Measurements from ENCODE around the gene PAK2.
A peak's percentile ranks its signal among the peaks of the same experiment; 100 is the strongest.
"Not testable (repeated sequence)": the region's sequence is repeated elsewhere in the genome, so short reads cannot be mapped to it uniquely, and the experiment has no call there.

PAK2 gene
- 107 to 119 reads per million in 2 donors for total RNA-seq

- peak; percentile 87 for DNase-seq
Measured at GRCh38 chr3:196739671-196740480, at the start of gene PAK2. Gene PAK2 (plus strand): TSS chr3:196739857. CDS start chr3:196782647, 42,790 bp downstream.

GRCh38 chr3:196689941-196690660 lies 49.6 kb upstream of the PAK2 start:
- no peak for DNase-seq

GRCh38 chr3:196691386-196691785 lies 48.3 kb upstream of the PAK2 start:
- DNase-seq = no peak

GRCh38 chr3:196694202-196694638 lies 45.4 kb upstream of the PAK2 start:
- DNase-seq = no peak

GRCh38 chr3:196694941-196695848 lies 44.5 kb upstream of the PAK2 start:
- no peak for DNase-seq

- DNase-seq = no peak
Measured at GRCh38 chr3:196695849-196696226, 43.8 kb upstream of the PAK2 start.

- no peak for DNase-seq
Measured at GRCh38 chr3:196697270-196697669, 42.4 kb upstream of the PAK2 start.

GRCh38 chr3:196699749-196700148 lies 39.9 kb upstream of the PAK2 start:
- DNase-seq = no peak

- no peak for DNase-seq
Measured at GRCh38 chr3:196700801-196701200, 38.9 kb upstream of the PAK2 start.

GRCh38 chr3:196706327-196706726 lies 33.3 kb upstream of the PAK2 start:
- DNase-seq = no peak

- no peak for DNase-seq
Measured at GRCh38 chr3:196706731-196707130, 32.9 kb upstream of the PAK2 start.

- no peak for DNase-seq
Measured at GRCh38 chr3:196707566-196707965, 32.1 kb upstream of the PAK2 start.

- DNase-seq = no peak
Measured at GRCh38 chr3:196708467-196708866, 31.2 kb upstream of the PAK2 start.

- DNase-seq = peak; percentile 89
Measured at GRCh38 chr3:196711838-196712513, 27.7 kb upstream of the PAK2 start, which contains the start of the genes CEP19 and PIGX. Gene CEP19 (minus strand): TSS chr3:196712250. CDS start chr3:196708657, 3,593 bp downstream. Gene PIGX (plus strand): TSS chr3:196712377.

- DNase-seq = peak; percentile 79
Measured at GRCh38 chr3:196712514-196713413, 26.9 kb upstream of the PAK2 start.

- not testable (repeated sequence) for DNase-seq
Measured at GRCh38 chr3:196717162-196717561, 22.5 kb upstream of the PAK2 start.

GRCh38 chr3:196721097-196721496 lies 18.6 kb upstream of the PAK2 start:
- DNase-seq = no peak

- no peak for DNase-seq
Measured at GRCh38 chr3:196726788-196727675, 12.6 kb upstream of the PAK2 start.

- DNase-seq = no peak
Measured at GRCh38 chr3:196735751-196736150, 3.9 kb upstream of the PAK2 start.

Data from activated gamma-delta T cell (primary cell).